Naive thymus-derived CD4-positive, alpha-beta T cell (primary cell): ENCODE results near the gene BCHE. TPM values are rescaled to one million over a fixed set of nuclear protein-coding genes. Genes with fewer than 3 reads are reported as not detected.

ENCODE experiments used
- ATAC-seq: fragments of 150-1000 bp; cut with Tn5 transposase; 2 replicates; pipeline ENCODE4 v1.10.0; 2021; ENCODE audit warnings: mild to moderate bottlenecking, moderate library complexity
- CTCF ChIA-PET: fragments of 350-600 bp; sonication (Branson Sonifier 250); formaldehyde crosslinking; loops from one replicate; lab custom pipeline; 2021; ENCODE audit warnings: antibody characterized with exemption; lab: Charles Lee
- POLR2A ChIA-PET: fragments of 350-600 bp; sonication (Branson Sonifier 250); formaldehyde crosslinking; loops from one replicate; lab custom pipeline; 2021; ENCODE audit warnings: antibody characterized with exemption, inconsistent platforms; lab: Charles Lee
- DNase-seq, 9 donors: peaks; one replicate each; pipeline versions ENCODE4 v3.0.0 to v3.0.0-alpha.2; 2020 to 2022; ENCODE audit warnings: mixed read lengths in 1 of 9
- H3K27ac ChIP-seq: one replicate; pipeline ENCODE4 v1.7.0; 2013; ENCODE audit warnings: mild to moderate bottlenecking, low read depth, low read length, moderate library complexity
- H3K27me3 ChIP-seq, 2 donors: one replicate each; pipeline ENCODE4 v1.7.0; 2013; ENCODE audit warnings: low read length in 2 of 2, mild to moderate bottlenecking in 2 of 2, moderate library complexity in 2 of 2; ENCODE audit not compliant: control insufficient read depth in 2 of 2, insufficient read depth in 2 of 2
- H3K36me3 ChIP-seq, 3 experiments: 1 replicate in 2 of 3; 2 replicates in 1 of 3; pipeline ENCODE4 v1.7.0; 2013; ENCODE audit warnings: low read length in 3 of 3, mild to moderate bottlenecking in 3 of 3, moderate library complexity in 1 of 3; ENCODE audit not compliant: insufficient read depth in 3 of 3, control insufficient read depth in 2 of 3
- H3K4me1 ChIP-seq, 2 donors: one replicate each; pipeline ENCODE4 v1.7.0; 2013; ENCODE audit warnings: low read length in 2 of 2, mild to moderate bottlenecking in 2 of 2, moderate library complexity in 1 of 2; ENCODE audit not compliant: control insufficient read depth in 2 of 2, insufficient read depth in 2 of 2
- H3K4me3 ChIP-seq: 2 replicates; pipeline ENCODE4 v1.7.0; 2013; ENCODE audit warnings: mild to moderate bottlenecking, low read length
- H3K9me3 ChIP-seq, 3 experiments: 1 replicate in 2 of 3; 2 replicates in 1 of 3; pipeline ENCODE4 v1.7.0; 2013; ENCODE audit warnings: low read length in 3 of 3; ENCODE audit not compliant: control insufficient read depth in 2 of 3
- H3K27ac Mint-ChIP-seq, 9 donors: one replicate each; pipeline ENCODE4 v1.8.0; 2020 to 2022; ENCODE audit warnings: mixed read lengths in 9 of 9, mild to moderate bottlenecking in 8 of 9, moderate library complexity in 5 of 9, inconsistent platforms in 2 of 9
- H3K27me3 Mint-ChIP-seq, 5 donors: one replicate each; pipeline ENCODE4 v1.8.0; 2021 to 2022; ENCODE audit warnings: mixed read lengths in 5 of 5, mild to moderate bottlenecking in 1 of 5
- H3K36me3 Mint-ChIP-seq, 5 donors: one replicate each; pipeline ENCODE4 v1.8.0; 2020 to 2022; ENCODE audit warnings: mixed read lengths in 5 of 5, mild to moderate bottlenecking in 3 of 5, inconsistent platforms in 1 of 5
- H3K4me1 Mint-ChIP-seq, 7 donors: one replicate each; pipeline ENCODE4 v1.8.0; 2020 to 2022; ENCODE audit warnings: mixed read lengths in 7 of 7, mild to moderate bottlenecking in 3 of 7, inconsistent platforms in 1 of 7
- H3K4me3 Mint-ChIP-seq, 10 donors: one replicate each; pipeline ENCODE4 v1.8.0; 2020 to 2022; ENCODE audit warnings: mild to moderate bottlenecking in 10 of 10, mixed read lengths in 10 of 10, moderate library complexity in 6 of 10, inconsistent platforms in 2 of 10
- H3K9me3 Mint-ChIP-seq, 11 donors: one replicate each; pipeline ENCODE4 v1.8.0; 2020 to 2022; ENCODE audit warnings: mixed read lengths in 11 of 11, mild to moderate bottlenecking in 4 of 11, inconsistent platforms in 1 of 11, moderate library complexity in 1 of 11
- intact Hi-C, 2 donors: fragments of 100-400 bp; cut with micrococcal nuclease; formaldehyde crosslinking; loops; one replicate each; pipeline ENCODE4 v1.15.1; 2023
- polyA plus RNA-seq, 2 donors: library from polyadenylated mRNA; unstranded; fragments of 300-500 nt; fragmentation: Illumina TruSeq; gene quantifications; one replicate each; pipeline ENCODE4 v1.2.3, GENCODE V29; 2021
- total RNA-seq, 6 experiments: library from RNA in 5 of 6; stranded (reverse) in 5 of 6; gene quantifications; 1 replicate in 5 of 6; 2 replicates in 1 of 6; pipeline ENCODE4 v1.2.3 and lab custom pipeline; 2021 to 2026

BCHE gene
- total and polyA plus RNA-seq, 7 experiments from 2014 or later, result not detected

- Mint-ChIP-seq H3K4me3 (no peak overlapping the region), H3K4me1 (no peaks in the 10 kb centered on the region), H3K27ac (no peak overlapping the region), H3K9me3 (peaks cover 0 to 24% (median 11%) of the 10 kb centered on the region in 11 donors), H3K27me3 (no peaks in the 10 kb centered on the region), H3K36me3 (no peaks in the 10 kb centered on the region)
- no peaks in the 10 kb centered on the region for H3K36me3 ChIP-seq
- ATAC-seq (no peak), DNase-seq (no peak)
- intact Hi-C loops, result no loop called here
- H3K9me3 ChIP-seq, result no peaks in the 10 kb centered on the region
- ChIA-PET POLR2A (no interaction called here), CTCF (no interaction called here)
- H3K4me1 ChIP-seq, result no peaks in the 10 kb centered on the region
- H3K27ac ChIP-seq, result no peak overlapping the region
- H3K4me3 ChIP-seq, result no peak overlapping the region
- H3K27me3 ChIP-seq, result no peaks in the 10 kb centered on the region
Measured at GRCh38 chr3:165874663-165875489, 37.7 kb upstream of the BCHE start.

GRCh38 chr3:165868088-165868487 is 30.9 kb upstream of the BCHE start:
- H3K27me3 Mint-ChIP-seq, result no peaks in the 10 kb centered on the region
- CTCF ChIA-PET, result interaction anchor here (1.6 kb wide), 1 partner anchor 11 kb away, joined by 3 read pairs; no protein-coding TSS in a partner anchor
- no peaks in the 10 kb centered on the region for H3K36me3 Mint-ChIP-seq
- intact Hi-C loops, result no loop called here
- Histone ChIP-seq H3K27ac (no peak overlapping the region), H3K4me3 (no peak overlapping the region), H3K9me3 (no peaks in the 10 kb centered on the region), H3K36me3 (no peaks in the 10 kb centered on the region), H3K27me3 (no peaks in the 10 kb centered on the region), H3K4me1 (no peaks in the 10 kb centered on the region)
- POLR2A ChIA-PET, result no interaction called here
- no peak overlapping the region for H3K4me3 Mint-ChIP-seq
- DNase-seq, result no peak
- H3K9me3 Mint-ChIP-seq, result peaks cover 0 to 19% (median 9%) of the 10 kb centered on the region in 11 donors
- ATAC-seq, result no peak
- no peaks in the 10 kb centered on the region for H3K4me1 Mint-ChIP-seq
- no peak overlapping the region for H3K27ac Mint-ChIP-seq

GRCh38 chr3:165859061-165859460 is 21.8 kb upstream of the BCHE start:
- H3K27ac ChIP-seq, result no peak overlapping the region
- DNase-seq, result no peak
- H3K36me3 ChIP-seq, result no peaks in the 10 kb centered on the region
- H3K27me3 ChIP-seq, result no peaks in the 10 kb centered on the region
- no peaks in the 10 kb centered on the region for H3K4me1 Mint-ChIP-seq
- no peaks in the 10 kb centered on the region for H3K9me3 ChIP-seq
- ChIA-PET POLR2A (no interaction called here), CTCF (no interaction called here)
- no peak overlapping the region for H3K4me3 Mint-ChIP-seq
- H3K27me3 Mint-ChIP-seq, result no peaks in the 10 kb centered on the region
- intact Hi-C loops, result no loop called here
- no peak for ATAC-seq
- H3K27ac Mint-ChIP-seq, result no peak overlapping the region
- H3K4me1 ChIP-seq, result no peaks in the 10 kb centered on the region
- peaks cover 0 to 6% (median 0%) of the 10 kb centered on the region in 11 donors for H3K9me3 Mint-ChIP-seq
- H3K36me3 Mint-ChIP-seq, result no peaks in the 10 kb centered on the region
- H3K4me3 ChIP-seq, result no peak overlapping the region

GRCh38 chr3:165855581-165855980 is 18.4 kb upstream of the BCHE start:
- Histone ChIP-seq H3K4me3 (no peak overlapping the region), H3K9me3 (no peaks in the 10 kb centered on the region), H3K27ac (no peak overlapping the region), H3K4me1 (no peaks in the 10 kb centered on the region), H3K36me3 (no peaks in the 10 kb centered on the region), H3K27me3 (no peaks in the 10 kb centered on the region)
- DNase-seq (no peak), ATAC-seq (no peak)
- ChIA-PET CTCF (no interaction called here), POLR2A (no interaction called here)
- H3K4me1 Mint-ChIP-seq, result no peaks in the 10 kb centered on the region
- intact Hi-C loops, result loop anchor here in 1 of 2 donors (2.0 kb wide), 1 partner anchor 1495 kb away; no protein-coding TSS in a partner anchor
- H3K4me3 Mint-ChIP-seq, result no peak overlapping the region
- H3K36me3 Mint-ChIP-seq, result no peaks in the 10 kb centered on the region
- H3K27ac Mint-ChIP-seq, result no peak overlapping the region
- H3K27me3 Mint-ChIP-seq, result no peaks in the 10 kb centered on the region
- H3K9me3 Mint-ChIP-seq, result peaks cover 0 to 2% (median 0%) of the 10 kb centered on the region in 11 donors

- no peak for ATAC-seq
- Mint-ChIP-seq H3K27me3 (no peaks in the 10 kb centered on the region), H3K4me1 (no peaks in the 10 kb centered on the region), H3K4me3 (no peak overlapping the region), H3K9me3 (peaks cover 0 to under 1% (median 0%) of the 10 kb centered on the region in 11 donors), H3K36me3 (no peaks in the 10 kb centered on the region), H3K27ac (no peak overlapping the region)
- intact Hi-C loops, result loop anchor here in 1 of 2 donors (2.0 kb wide), 1 partner anchor 1496 kb away; no protein-coding TSS in a partner anchor
- no peak for DNase-seq
- Histone ChIP-seq H3K36me3 (no peaks in the 10 kb centered on the region), H3K27me3 (no peaks in the 10 kb centered on the region), H3K4me1 (no peaks in the 10 kb centered on the region), H3K27ac (no peak overlapping the region), H3K9me3 (no peaks in the 10 kb centered on the region), H3K4me3 (no peak overlapping the region)
- POLR2A ChIA-PET, result no interaction called here
- CTCF ChIA-PET, result no interaction called here
Measured at GRCh38 chr3:165854696-165855095, 17.5 kb upstream of the BCHE start.

DNA sequence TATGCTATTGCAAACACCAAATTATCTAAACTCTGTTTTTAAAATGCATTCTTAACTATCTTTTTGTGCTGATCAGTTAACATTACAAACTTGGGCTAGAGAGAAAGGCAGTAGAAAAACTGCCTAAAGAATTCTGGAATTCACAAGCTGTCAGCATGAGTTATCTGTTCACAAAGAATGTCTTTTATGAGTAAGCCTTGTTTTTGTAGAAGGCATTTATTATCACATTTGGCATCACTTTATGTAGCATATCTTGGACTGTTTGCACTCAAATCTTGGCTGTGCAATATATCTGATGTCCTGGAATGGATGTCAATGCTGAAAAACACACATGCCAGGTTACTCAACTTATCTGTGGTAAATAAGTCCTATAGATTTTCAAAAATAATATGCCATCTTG is 15.5 kb upstream of the BCHE start:
- Histone ChIP-seq H3K27me3 (no peaks in the 10 kb centered on the region), H3K4me1 (no peaks in the 10 kb centered on the region), H3K27ac (no peak overlapping the region), H3K4me3 (no peak overlapping the region), H3K9me3 (no peaks in the 10 kb centered on the region), H3K36me3 (no peaks in the 10 kb centered on the region)
- POLR2A ChIA-PET, result interaction anchor here (0.6 kb wide), 1 partner anchor 140 kb away, joined by 3 read pairs; no protein-coding TSS in a partner anchor
- CTCF ChIA-PET, result no interaction called here
- DNase-seq (no peak), ATAC-seq (no peak)
- H3K9me3 Mint-ChIP-seq, result peaks cover 0 to 6% (median 0%) of the 10 kb centered on the region in 11 donors
- H3K4me3 Mint-ChIP-seq, result no peak overlapping the region
- H3K27me3 Mint-ChIP-seq, result no peaks in the 10 kb centered on the region
- no peaks in the 10 kb centered on the region for H3K4me1 Mint-ChIP-seq
- no peak overlapping the region for H3K27ac Mint-ChIP-seq
- H3K36me3 Mint-ChIP-seq, result no peaks in the 10 kb centered on the region
- intact Hi-C loops, result no loop called here

DNA sequence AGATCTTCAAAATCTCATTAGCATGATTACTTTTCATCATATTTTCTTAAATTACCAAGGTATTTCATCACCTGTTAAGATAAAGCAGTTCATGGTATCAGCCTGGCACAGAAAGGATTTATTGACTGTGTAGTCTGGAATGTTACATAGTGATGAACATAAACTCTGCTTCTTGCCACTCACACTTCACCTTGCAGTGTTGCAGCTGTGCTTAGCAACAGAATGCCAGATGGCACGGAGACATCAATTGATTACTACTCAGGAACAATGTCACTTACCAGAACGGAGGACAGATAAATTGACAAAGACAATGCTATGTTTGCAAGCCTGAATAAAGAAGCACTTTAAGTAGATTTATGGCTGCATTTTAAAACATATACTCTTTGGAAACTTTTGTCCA is 15.0 kb upstream of the BCHE start:
- Mint-ChIP-seq H3K27me3 (no peaks in the 10 kb centered on the region), H3K36me3 (no peaks in the 10 kb centered on the region), H3K4me1 (no peaks in the 10 kb centered on the region), H3K9me3 (peaks cover 0 to 6% (median 0%) of the 10 kb centered on the region in 11 donors), H3K4me3 (no peak overlapping the region), H3K27ac (no peak overlapping the region)
- no peaks in the 10 kb centered on the region for H3K36me3 ChIP-seq
- no peaks in the 10 kb centered on the region for H3K27me3 ChIP-seq
- H3K4me1 ChIP-seq, result no peaks in the 10 kb centered on the region
- no peak overlapping the region for H3K4me3 ChIP-seq
- DNase-seq, result no peak
- POLR2A ChIA-PET, result no interaction called here
- no peak for ATAC-seq
- H3K27ac ChIP-seq, result no peak overlapping the region
- H3K9me3 ChIP-seq, result no peaks in the 10 kb centered on the region
- intact Hi-C loops, result no loop called here
- CTCF ChIA-PET, result no interaction called here
